Measurements from ENCODE around the gene AKAP8.
"Not testable (repeated sequence)": the region's sequence is repeated elsewhere in the genome, so short reads cannot be mapped to it uniquely, and the experiment has no call there.

AKAP8 gene

GRCh38 chr19:15403151-15403531 lies 23.6 kb upstream of the AKAP8 start:
- no peak for DNase-seq

GRCh38 chr19:15402411-15403150 lies 23.0 kb upstream of the AKAP8 start:
- DNase-seq, result no peak

GRCh38 chr19:15401397-15401710 lies 21.8 kb upstream of the AKAP8 start:
- DNase-seq, result no peak

GRCh38 chr19:15400521-15401396 lies 21.2 kb upstream of the AKAP8 start:
- no peak for DNase-seq

GRCh38 chr19:15399635-15400034 lies 20.0 kb upstream of the AKAP8 start:
- no peak for DNase-seq

- DNase-seq, result no peak
These were observed 19.6 kb upstream of the AKAP8 start for GRCh38 chr19:15399234-15399515.

GRCh38 chr19:15398501-15399233 lies 19.1 kb upstream of the AKAP8 start:
- DNase-seq, result no peak

- DNase-seq, result no peak
These were observed 18.2 kb upstream of the AKAP8 start for GRCh38 chr19:15397782-15398181.

GRCh38 chr19:15397236-15397635 lies 17.6 kb upstream of the AKAP8 start:
- no peak for DNase-seq

- DNase-seq, result no peak
These were observed 16.8 kb upstream of the AKAP8 start for GRCh38 chr19:15396436-15396835.

- DNase-seq, result not testable (repeated sequence)
These were observed 15.7 kb upstream of the AKAP8 start for GRCh38 chr19:15395251-15395650.

- no peak for DNase-seq
These were observed 14.8 kb upstream of the AKAP8 start for GRCh38 chr19:15394426-15394825.

GRCh38 chr19:15393963-15394362 lies 14.4 kb upstream of the AKAP8 start:
- DNase-seq, result peak; percentile 17

GRCh38 chr19:15390814-15391213 lies 11.2 kb upstream of the AKAP8 start:
- DNase-seq, result no peak

GRCh38 chr19:15381864-15382263 lies 2.3 kb upstream of the AKAP8 start:
- DNase-seq, result no peak

GRCh38 chr19:15381429-15381828 lies 1.8 kb upstream of the AKAP8 start:
- no peak for DNase-seq

GRCh38 chr19:15379999-15380647 lies 536 bp upstream of the AKAP8 start:
- peak; percentile 50 for DNase-seq

GRCh38 chr19:15378534-15379082 lies 979 bp downstream of the AKAP8 start:
- peak; percentile 53 for DNase-seq

- no peak for DNase-seq
These were observed 4.7 kb downstream of the AKAP8 start for GRCh38 chr19:15374796-15375440.

GRCh38 chr19:15374105-15374651 lies 5.4 kb downstream of the AKAP8 start:
- DNase-seq, result no peak

- DNase-seq, result no peak
These were observed 5.9 kb downstream of the AKAP8 start for GRCh38 chr19:15373644-15374043.

GRCh38 chr19:15372891-15373301 lies 6.7 kb downstream of the AKAP8 start:
- DNase-seq, result no peak
